Smooth muscle cell (in vitro differentiated cells): ENCODE results near the gene OASL. TPM values are rescaled to one million over a fixed set of nuclear protein-coding genes. Genes with fewer than 3 reads are reported as not detected.

ENCODE experiments used
- DNase-seq: peaks from one replicate; lab custom pipeline; 2025; ENCODE audit not compliant: unreplicated experiment; lab: John Stamatoyannopoulos, UW
- H2AFZ ChIP-seq: fragments of 200-600 bp; sonication (generic); 2 replicates; pipeline ENCODE4 v1.6.0; 2016; ENCODE audit warnings: antibody characterized with exemption, low read depth, mild to moderate bottlenecking
- H3F3A ChIP-seq: fragments of 200-600 bp; sonication (generic); 2 replicates; pipeline ENCODE4 v1.6.0; 2017; ENCODE audit warnings: antibody characterized with exemption, low read depth
- H3K27ac ChIP-seq: fragments of 200-600 bp; sonication (generic); 2 replicates; pipeline ENCODE4 v1.5.1; 2016; ENCODE audit warnings: low read depth, mild to moderate bottlenecking
- H3K27me3 ChIP-seq: fragments of 200-600 bp; sonication (generic); 2 replicates; pipeline ENCODE4 v1.6.1; 2016; ENCODE audit warnings: low read depth, mild to moderate bottlenecking
- H3K36me3 ChIP-seq: fragments of 200-600 bp; sonication (generic); 2 replicates; pipeline ENCODE4 v1.5.1; 2016; ENCODE audit warnings: low read depth
- H3K4me1 ChIP-seq: fragments of 200-600 bp; sonication (generic); 2 replicates; pipeline ENCODE4 v1.5.1; 2016; ENCODE audit warnings: low read depth
- H3K4me2 ChIP-seq: fragments of 200-600 bp; sonication (generic); 2 replicates; pipeline ENCODE4 v1.6.0; 2016; ENCODE audit warnings: mild to moderate bottlenecking
- H3K4me3 ChIP-seq: fragments of 200-600 bp; sonication (generic); 2 replicates; pipeline ENCODE4 v1.5.1; 2016; ENCODE audit warnings: mild to moderate bottlenecking
- H3K79me2 ChIP-seq: fragments of 200-600 bp; sonication (generic); 2 replicates; pipeline ENCODE4 v1.6.0; 2016; ENCODE audit warnings: low read depth, mild to moderate bottlenecking
- H3K9ac ChIP-seq: fragments of 200-600 bp; sonication (generic); 2 replicates; pipeline ENCODE4 v1.6.0; 2016; ENCODE audit warnings: low read depth
- H3K9me3 ChIP-seq: fragments of 200-600 bp; sonication (generic); replicated peaks from 2 replicates; pipeline ENCODE4 v1.5.1; 2016; ENCODE audit warnings: low read depth
- H4K20me1 ChIP-seq: fragments of 200-600 bp; sonication (generic); 2 replicates; pipeline ENCODE4 v1.6.0; 2016; ENCODE audit warnings: low read depth
- WGBS: methylation state at CpG from one replicate; pipeline ENCODE4 v1.1.7; 2016; ENCODE audit warnings: low lambda C conversion rate; 5-methylcytosine and 5-hydroxymethylcytosine counted together
- polyA plus RNA-seq: library from polyadenylated mRNA; unstranded; fragments of >200 nt; fragmentation: Nextera tagmentation; extraction: Ambion mirVana; gene quantifications from 2 replicates; pipeline ENCODE4 v1.2.1, GENCODE V29; 2016
- total RNA-seq: library from RNA; depleted of rRNA; stranded (reverse); fragments of >200 nt; gene quantifications from 2 replicates; pipeline ENCODE4 v1.2.3, GENCODE V29; 2014
- TF ChIP-seq, protein P1 (sequence below): fragments of 200-600 bp; sonication (generic); IDR thresholded peaks from 2 replicates; pipeline ENCODE4 v1.5.1; 2017; ENCODE audit warnings: borderline replicate concordance, mild to moderate bottlenecking, antibody characterized with exemption; ENCODE audit not compliant: insufficient read depth, poor library complexity, severe bottlenecking

OASL gene
- total and polyA plus RNA-seq, 2 experiments from 2014 or later = not detected

DNA sequence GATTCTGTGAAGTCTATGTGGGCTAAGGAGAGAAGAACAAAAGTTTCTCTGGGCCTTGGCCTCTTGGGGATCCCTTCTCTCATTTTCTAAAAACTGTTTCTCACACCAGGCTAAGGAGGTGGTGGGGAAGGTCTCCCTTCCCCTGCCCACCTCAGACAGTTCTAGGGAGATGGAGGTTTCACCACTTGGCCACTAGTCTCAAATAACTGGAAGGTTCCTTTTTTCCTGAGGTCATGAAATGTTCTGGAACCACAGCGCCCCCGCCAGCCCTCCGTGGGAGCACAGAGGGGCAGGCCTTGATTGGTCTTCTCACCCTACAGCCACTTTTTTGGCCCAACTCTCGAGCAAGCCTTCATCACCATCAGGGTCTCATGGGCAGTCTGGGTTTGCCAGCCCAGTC lies 35.4 kb downstream of the OASL start:
- Histone ChIP-seq H3K9me3 (no peaks in the 10 kb centered on the region), H3K9ac (no peak overlapping the region), H3K27me3 (no peaks in the 10 kb centered on the region), H4K20me1 (no peaks in the 10 kb centered on the region), H3K4me1 (no peaks in the 10 kb centered on the region), H3K4me3 (no peak overlapping the region), H3K79me2 (no peaks in the 10 kb centered on the region), H3K36me3 (peaks cover 6% of the 10 kb centered on the region), H3K27ac (no peak overlapping the region), H3F3A (no peaks in the 10 kb centered on the region), H2AFZ (no peak overlapping the region), H3K4me2 (no peak overlapping the region)
- 90% methylated on average over 4 of the region's 4 CpGs for WGBS
- DNase-seq = no peak
- TF ChIP-seq, protein P1, sequence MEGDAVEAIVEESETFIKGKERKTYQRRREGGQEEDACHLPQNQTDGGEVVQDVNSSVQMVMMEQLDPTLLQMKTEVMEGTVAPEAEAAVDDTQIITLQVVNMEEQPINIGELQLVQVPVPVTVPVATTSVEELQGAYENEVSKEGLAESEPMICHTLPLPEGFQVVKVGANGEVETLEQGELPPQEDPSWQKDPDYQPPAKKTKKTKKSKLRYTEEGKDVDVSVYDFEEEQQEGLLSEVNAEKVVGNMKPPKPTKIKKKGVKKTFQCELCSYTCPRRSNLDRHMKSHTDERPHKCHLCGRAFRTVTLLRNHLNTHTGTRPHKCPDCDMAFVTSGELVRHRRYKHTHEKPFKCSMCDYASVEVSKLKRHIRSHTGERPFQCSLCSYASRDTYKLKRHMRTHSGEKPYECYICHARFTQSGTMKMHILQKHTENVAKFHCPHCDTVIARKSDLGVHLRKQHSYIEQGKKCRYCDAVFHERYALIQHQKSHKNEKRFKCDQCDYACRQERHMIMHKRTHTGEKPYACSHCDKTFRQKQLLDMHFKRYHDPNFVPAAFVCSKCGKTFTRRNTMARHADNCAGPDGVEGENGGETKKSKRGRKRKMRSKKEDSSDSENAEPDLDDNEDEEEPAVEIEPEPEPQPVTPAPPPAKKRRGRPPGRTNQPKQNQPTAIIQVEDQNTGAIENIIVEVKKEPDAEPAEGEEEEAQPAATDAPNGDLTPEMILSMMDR = no peak

DNA sequence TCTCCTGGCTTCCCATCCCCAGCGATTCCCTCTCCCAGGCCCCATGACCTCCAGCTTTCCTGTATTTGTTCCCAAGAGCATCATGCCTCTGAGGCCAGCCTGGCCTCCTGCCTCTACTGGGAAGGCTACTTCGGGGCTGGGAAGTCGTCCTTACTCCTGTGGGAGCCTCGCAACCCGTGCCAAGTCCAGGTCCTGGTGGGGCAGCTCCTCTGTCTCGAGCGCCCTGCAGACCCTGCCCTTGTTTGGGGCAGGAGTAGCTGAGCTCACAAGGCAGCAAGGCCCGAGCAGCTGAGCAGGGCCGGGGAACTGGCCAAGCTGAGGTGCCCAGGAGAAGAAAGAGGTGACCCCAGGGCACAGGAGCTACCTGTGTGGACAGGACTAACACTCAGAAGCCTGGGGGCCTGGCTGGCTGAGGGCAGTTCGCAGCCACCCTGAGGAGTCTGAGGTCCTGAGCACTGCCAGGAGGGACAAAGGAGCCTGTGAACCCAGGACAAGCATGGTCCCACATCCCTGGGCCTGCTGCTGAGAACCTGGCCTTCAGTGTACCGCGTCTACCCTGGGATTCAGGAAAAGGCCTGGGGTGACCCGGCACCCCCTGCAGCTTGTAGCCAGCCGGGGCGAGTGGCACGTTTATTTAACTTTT lies 37.1 kb downstream of the OASL start:
- no peaks in the 10 kb centered on the region for H4K20me1 ChIP-seq
- H3K9ac ChIP-seq = no peak overlapping the region
- no peak overlapping the region for H2AFZ ChIP-seq
- H3K79me2 ChIP-seq = no peaks in the 10 kb centered on the region
- H3K4me1 ChIP-seq = no peaks in the 10 kb centered on the region
- WGBS = 97% methylated on average over 16 of the region's 16 CpGs
- no peaks in the 10 kb centered on the region for H3F3A ChIP-seq
- H3K36me3 ChIP-seq = peaks cover 6% of the 10 kb centered on the region
- TF ChIP-seq, protein P1 = no peak
- no peaks in the 10 kb centered on the region for H3K9me3 ChIP-seq
- no peak for DNase-seq
- no peak overlapping the region for H3K4me2 ChIP-seq
- no peak overlapping the region for H3K4me3 ChIP-seq
- no peaks in the 10 kb centered on the region for H3K27me3 ChIP-seq
- no peak overlapping the region for H3K27ac ChIP-seq

DNA sequence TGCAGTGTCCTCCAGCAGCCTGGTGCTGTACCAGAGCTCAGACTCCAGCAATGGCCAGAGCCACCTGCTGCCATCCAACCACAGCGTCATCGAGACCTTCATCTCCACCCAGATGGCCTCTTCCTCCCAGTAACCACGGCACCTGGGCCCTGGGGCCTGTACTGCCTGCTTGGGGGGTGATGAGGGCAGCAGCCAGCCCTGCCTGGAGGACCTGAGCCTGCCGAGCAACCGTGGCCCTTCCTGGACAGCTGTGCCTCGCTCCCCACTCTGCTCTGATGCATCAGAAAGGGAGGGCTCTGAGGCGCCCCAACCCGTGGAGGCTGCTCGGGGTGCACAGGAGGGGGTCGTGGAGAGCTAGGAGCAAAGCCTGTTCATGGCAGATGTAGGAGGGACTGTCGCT lies 38.0 kb downstream of the OASL start:
- Histone ChIP-seq H3K9ac (no peak overlapping the region), H3K27me3 (no peaks in the 10 kb centered on the region), H3K27ac (no peak overlapping the region), H3K4me2 (no peak overlapping the region), H3K9me3 (no peaks in the 10 kb centered on the region), H2AFZ (no peak overlapping the region), H3K4me1 (no peaks in the 10 kb centered on the region), H4K20me1 (no peaks in the 10 kb centered on the region), H3K4me3 (no peak overlapping the region), H3K79me2 (no peaks in the 10 kb centered on the region), H3K36me3 (peaks cover 6% of the 10 kb centered on the region), H3F3A (no peaks in the 10 kb centered on the region)
- TF ChIP-seq, protein P1 = no peak
- WGBS = 94% methylated on average over 11 of the region's 11 CpGs
- no peak for DNase-seq

DNA sequence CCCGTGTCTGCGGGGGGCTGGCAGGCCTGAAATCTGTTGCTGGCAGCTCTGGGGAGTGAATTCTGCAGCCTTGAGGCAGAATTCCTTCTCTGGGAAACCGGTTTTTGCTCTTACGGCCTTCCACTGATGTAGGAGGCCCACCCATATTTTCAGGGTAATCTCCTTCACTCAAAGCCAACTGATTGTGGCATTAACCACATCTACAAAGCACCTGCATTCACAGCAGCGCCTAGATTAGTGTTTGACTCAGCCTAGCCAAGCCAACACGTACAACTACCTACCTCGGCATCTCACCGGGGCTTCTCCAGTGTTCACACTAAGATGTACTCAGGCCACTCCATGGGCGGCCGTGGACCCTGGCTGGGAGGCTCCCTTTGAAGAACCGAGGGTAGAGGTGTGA lies 38.5 kb downstream of the OASL start:
- Histone ChIP-seq H3K36me3 (peaks cover 6% of the 10 kb centered on the region), H3K27ac (no peak overlapping the region), H3K9me3 (no peaks in the 10 kb centered on the region), H3K4me1 (no peaks in the 10 kb centered on the region), H4K20me1 (no peaks in the 10 kb centered on the region), H3K9ac (no peak overlapping the region), H3F3A (no peaks in the 10 kb centered on the region), H3K27me3 (no peaks in the 10 kb centered on the region), H3K4me3 (no peak overlapping the region), H3K4me2 (no peak overlapping the region), H3K79me2 (no peaks in the 10 kb centered on the region), H2AFZ (no peak overlapping the region)
- DNase-seq = no peak
- 84% methylated on average over 11 of the region's 11 CpGs for WGBS
- TF ChIP-seq, protein P1 = no peak
